HG03066 (cell line): ENCODE results near the gene PNO1.
"Not testable (repeated sequence)": the region's sequence is repeated elsewhere in the genome, so short reads cannot be mapped to it uniquely, and the experiment has no call there.

Experiments
- ATAC-seq: cut with Tn5 transposase; IDR thresholded peaks from one replicate; pipeline ENCODE4 v1.9.1; 2021; ENCODE audit warnings: low read depth; ENCODE audit not compliant: unreplicated experiment

PNO1 gene

GRCh38 chr2:68157402-68158133, at the start of gene PNO1:
TSS of gene PNO1 (plus strand) at chr2:68157888. CDS start at chr2:68157935, 47 bp downstream.
- ATAC-seq, result peak; percentile 88

DNA sequence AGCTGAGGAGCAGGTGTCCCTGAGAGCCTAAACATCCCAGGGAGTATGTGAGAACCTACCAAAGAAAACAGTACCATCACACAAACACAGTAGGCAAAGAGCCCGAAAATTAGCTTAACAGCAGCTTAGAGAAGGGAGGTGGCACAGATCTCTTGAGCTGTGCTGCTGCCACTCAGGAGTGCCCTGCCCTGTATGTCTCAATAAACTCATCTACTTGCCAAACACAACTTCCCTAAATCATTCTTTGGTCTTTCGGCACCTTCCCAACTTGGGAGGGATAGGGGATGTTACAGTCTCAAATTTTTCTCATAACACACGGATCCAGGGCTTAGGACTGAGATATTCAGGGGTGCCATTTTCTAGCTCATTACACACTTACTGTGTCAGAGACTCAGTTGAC, 49.6 kb upstream of the PNO1 start:
- ATAC-seq, result no peak

- ATAC-seq, result no peak
These were observed 47.6 kb upstream of the PNO1 start for GRCh38 chr2:68110102-68110501.

DNA sequence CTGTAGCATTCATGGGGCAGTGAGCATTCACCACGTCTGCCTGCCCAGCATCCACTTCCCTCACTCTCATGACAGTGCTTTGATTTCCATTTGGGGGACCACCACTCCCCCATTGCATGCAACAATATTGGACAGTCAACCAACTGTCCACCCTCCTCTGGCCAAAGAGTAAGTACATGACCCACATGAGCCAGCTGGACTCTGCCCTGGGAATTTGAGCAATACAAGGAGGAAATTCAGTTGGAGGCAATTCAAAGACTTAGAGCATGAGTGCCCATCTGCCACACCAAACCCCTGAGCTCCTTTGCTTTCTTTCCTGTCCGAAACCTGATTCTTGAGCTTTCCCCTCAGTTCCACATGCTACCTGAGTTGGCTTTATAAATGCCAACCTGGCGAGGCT, 41.7 kb upstream of the PNO1 start:
- no peak for ATAC-seq

DNA sequence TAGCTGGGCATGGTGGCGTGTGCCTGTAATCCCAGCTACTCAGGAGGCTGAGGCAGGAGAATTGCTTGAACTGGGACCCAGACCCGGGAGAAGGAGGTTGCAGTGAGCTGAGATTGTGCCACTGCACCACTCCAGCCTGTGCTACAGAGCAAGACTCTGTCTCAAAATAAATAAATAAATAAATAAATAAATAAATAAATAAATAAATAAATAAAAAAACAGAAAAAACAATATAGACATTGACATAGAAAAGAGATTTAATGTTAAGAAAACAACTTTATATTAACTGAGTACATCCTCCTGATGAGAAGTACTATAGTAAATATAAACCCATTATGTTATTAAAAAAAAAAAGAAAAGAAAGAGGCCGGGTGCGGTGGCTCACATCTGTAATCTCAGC, 39.8 kb upstream of the PNO1 start:
- not testable (repeated sequence) for ATAC-seq

- no peak for ATAC-seq
These were observed 38.9 kb upstream of the PNO1 start for GRCh38 chr2:68118816-68119215.

DNA sequence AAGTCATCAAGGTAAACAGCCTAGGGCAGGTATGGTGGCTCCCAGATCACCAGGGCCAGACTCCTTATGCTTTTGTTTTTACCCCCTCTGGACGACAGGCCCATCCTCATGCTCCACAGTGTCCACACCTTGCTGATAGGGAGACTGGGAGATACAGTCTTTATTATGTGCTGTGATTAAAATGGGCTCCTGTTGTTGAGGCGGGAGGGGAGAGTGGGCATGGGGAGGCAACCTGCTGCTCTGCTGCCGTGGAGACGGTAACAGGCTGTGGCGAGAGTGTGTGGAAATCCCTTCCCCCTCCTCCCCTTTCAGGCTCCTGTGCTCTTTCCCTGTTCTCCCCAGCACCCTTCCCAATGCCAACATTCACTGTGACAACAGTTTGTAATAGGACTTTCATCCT, 38.2 kb upstream of the PNO1 start:
- no peak for ATAC-seq

GRCh38 chr2:68121873-68122679, 35.6 kb upstream of the PNO1 start:
- ATAC-seq, result no peak

DNA sequence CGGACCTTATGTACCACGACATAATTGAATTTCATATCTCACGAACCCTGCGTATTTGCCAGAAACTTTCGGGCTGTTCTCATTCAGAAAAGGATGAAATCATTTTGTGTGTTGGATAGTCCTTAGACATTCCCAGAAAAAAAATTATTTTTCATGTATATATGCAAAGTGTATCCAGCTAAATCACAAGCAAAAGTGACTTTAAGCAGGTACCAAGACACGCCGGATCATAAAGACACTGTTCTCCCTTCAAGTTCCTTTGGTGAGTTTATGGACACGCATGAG, 35.1 kb upstream of the PNO1 start:
- no peak for ATAC-seq

- ATAC-seq, result no peak
These were observed 33.4 kb upstream of the PNO1 start for GRCh38 chr2:68124321-68124720.

GRCh38 chr2:68125821-68126220, 31.9 kb upstream of the PNO1 start:
- ATAC-seq, result no peak

DNA sequence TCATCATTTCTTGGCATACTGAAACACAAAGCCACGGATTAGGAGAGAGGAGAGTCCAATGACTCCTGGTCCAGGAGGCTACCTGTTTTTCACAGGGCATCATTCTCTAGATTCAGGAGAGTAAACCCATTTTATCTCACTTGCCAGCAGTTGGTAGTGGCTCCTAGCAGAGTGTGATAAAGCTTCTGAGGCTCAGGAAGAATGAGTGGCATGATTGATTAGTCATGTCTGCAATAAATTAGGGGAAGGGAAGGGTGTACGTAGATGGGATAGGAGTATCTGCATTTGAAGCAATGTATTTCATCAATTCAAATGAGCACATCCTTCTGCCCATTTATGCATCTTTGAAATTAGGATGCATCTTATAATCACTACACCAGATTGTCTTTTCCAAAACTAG, 31.1 kb upstream of the PNO1 start:
- no peak for ATAC-seq

- peak; percentile 94 for ATAC-seq
These were observed 30.1 kb upstream of the PNO1 start for GRCh38 chr2:68127358-68128242.

DNA sequence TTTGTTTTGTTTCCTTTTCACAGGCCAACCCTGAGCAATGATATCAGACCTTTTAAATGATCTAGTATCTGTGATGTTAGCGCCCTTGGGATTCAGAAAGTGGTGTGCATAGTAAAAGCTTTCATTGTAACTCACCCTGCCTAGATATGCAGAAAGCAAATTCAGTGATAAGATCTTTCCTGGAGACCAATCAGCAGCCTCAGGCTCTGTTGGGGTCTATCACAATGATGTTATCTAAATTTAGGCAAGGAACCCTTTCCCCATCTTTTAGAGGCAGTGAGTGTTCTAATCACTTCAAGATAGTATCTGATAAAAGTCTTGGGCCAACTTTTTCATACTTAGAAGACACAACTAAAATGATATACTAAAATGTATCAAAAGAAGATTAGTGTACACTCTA, 23.6 kb upstream of the PNO1 start:
- ATAC-seq, result no peak

- no peak for ATAC-seq
These were observed 23.1 kb upstream of the PNO1 start for GRCh38 chr2:68134554-68134953.

- ATAC-seq, result no peak
These were observed 22.0 kb upstream of the PNO1 start for GRCh38 chr2:68135448-68136320.

- ATAC-seq, result no peak
These were observed 15.8 kb upstream of the PNO1 start for GRCh38 chr2:68141875-68142274.

GRCh38 chr2:68151037-68151436, 6.7 kb upstream of the PNO1 start:
- no peak for ATAC-seq

DNA sequence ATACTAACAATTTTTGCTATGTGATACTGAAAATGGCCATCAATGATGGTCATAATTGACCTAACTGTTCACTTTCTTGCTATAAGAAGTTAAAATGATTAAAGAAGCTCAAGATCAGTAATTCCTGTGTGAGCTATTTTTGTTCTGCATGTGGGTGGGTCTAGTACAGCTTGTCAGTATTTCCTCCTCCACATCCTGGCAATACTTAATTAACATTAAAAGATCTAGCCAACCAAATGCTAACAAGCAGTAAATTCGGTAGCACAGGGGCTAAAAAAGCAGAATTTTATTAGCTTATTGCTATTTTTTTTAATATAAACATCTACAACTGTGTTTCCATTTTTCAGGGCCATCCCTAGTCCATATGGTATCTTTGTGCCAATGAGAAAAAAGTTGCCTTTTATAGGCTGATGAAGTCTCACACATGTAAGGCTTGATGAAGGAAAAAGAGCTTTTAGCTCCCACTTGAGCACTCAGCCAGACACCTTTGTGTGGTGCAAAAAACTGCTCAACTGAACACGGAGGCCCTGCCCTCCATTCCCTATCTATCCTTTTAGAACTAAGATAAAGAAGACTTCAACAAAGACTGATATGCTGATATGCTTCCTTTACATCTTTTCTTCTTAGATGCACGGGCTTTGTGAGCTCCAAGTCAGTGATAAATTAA, 4.9 kb upstream of the PNO1 start:
- ATAC-seq, result no peak

DNA sequence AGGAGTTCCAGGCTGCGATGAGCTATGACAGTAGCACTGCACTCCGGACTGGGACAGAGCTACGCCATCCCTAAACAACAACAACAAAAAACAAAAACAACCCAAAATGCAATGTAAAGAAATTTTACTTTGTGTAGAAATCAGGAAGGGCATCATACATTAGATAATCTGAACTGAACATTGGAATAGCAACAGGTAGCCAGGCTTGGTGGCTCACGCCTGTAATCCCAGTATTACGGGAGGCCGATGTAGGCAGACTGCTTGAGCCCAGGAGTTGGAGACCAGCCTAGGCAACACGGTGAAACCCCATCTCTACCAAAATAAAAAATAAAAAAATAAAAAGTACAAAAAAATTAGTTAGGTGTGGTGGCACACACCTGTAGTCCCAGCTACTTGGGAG, 2.1 kb upstream of the PNO1 start:
- no peak for ATAC-seq
